HG03025 (cell line): ENCODE results near the gene PIGN.

Source experiments
- ATAC-seq: cut with Tn5 transposase; IDR thresholded peaks from one replicate; pipeline ENCODE4 v1.9.1; 2021; ENCODE audit warnings: mild to moderate bottlenecking, moderate library complexity; ENCODE audit not compliant: unreplicated experiment, low FRiP score

Gene PIGN

GRCh38 chr18:62186774-62187542 is at the start of gene PIGN, which contains the start of gene RELCH:
PIGN (minus strand) TSS chr18:62187056; CDS start chr18:62161353, 25,703 bp downstream.
RELCH (plus strand) TSS chr18:62187255; CDS start chr18:62187506, 251 bp downstream.
- ATAC-seq: peak; percentile 94

- no peak for ATAC-seq
Observed at GRCh38 chr18:62236252-62236651, 49.4 kb upstream of the PIGN start.

- no peak for ATAC-seq
Observed at GRCh38 chr18:62226047-62226446, 39.2 kb upstream of the PIGN start.

GRCh38 chr18:62224229-62224628 is 37.4 kb upstream of the PIGN start:
- ATAC-seq: no peak

GRCh38 chr18:62214790-62215189 is 27.9 kb upstream of the PIGN start:
- no peak for ATAC-seq

- no peak for ATAC-seq
Observed at GRCh38 chr18:62211325-62211828, 24.5 kb upstream of the PIGN start.

GRCh38 chr18:62210138-62210537 is 23.3 kb upstream of the PIGN start:
- no peak for ATAC-seq

GRCh38 chr18:62209046-62209445 is 22.2 kb upstream of the PIGN start:
- ATAC-seq: no peak

GRCh38 chr18:62206593-62206992 is 19.7 kb upstream of the PIGN start:
- ATAC-seq: no peak

- ATAC-seq: no peak
Observed at GRCh38 chr18:62205824-62206223, 19.0 kb upstream of the PIGN start.

- no peak for ATAC-seq
Observed at GRCh38 chr18:62201870-62202269, 15.0 kb upstream of the PIGN start.

GRCh38 chr18:62200121-62200914 is 13.5 kb upstream of the PIGN start:
- ATAC-seq: no peak

GRCh38 chr18:62199629-62200028 is 12.8 kb upstream of the PIGN start:
- no peak for ATAC-seq

- ATAC-seq: no peak
Observed at GRCh38 chr18:62198259-62198658, 11.4 kb upstream of the PIGN start.

GRCh38 chr18:62196980-62197379 is 10.1 kb upstream of the PIGN start:
- ATAC-seq: no peak

- ATAC-seq: no peak
Observed at GRCh38 chr18:62196079-62196478, 9.2 kb upstream of the PIGN start.

GRCh38 chr18:62189208-62189607 is 2.4 kb upstream of the PIGN start:
- ATAC-seq: no peak

- no peak for ATAC-seq
Observed at GRCh38 chr18:62187543-62188510, 971 bp upstream of the PIGN start.

- peak; percentile 6 for ATAC-seq
Observed at GRCh38 chr18:62186499-62186773, 420 bp downstream of the PIGN start.

- no peak for ATAC-seq
Observed at GRCh38 chr18:62183578-62184195, 3.2 kb downstream of the PIGN start.
